Suprapubic skin (tissue), 4 donors: Measurements from ENCODE around the gene SPEG. TPM values are rescaled to one million over a fixed set of nuclear protein-coding genes. Genes with fewer than 3 reads are reported as not detected.

Experiments
- DNase-seq, 2 donors: peaks; one replicate each; pipeline ENCODE4 v3.0.0-alpha.2; 2019; ENCODE audit warnings: low spot score in 2 of 2
- H3K27ac ChIP-seq: fragments of 200-600 bp; sonication (generic); one replicate; pipeline ENCODE4 v1.5.1; 2019
- H3K27me3 ChIP-seq: fragments of 200-600 bp; sonication (generic); one replicate; pipeline ENCODE4 v1.5.1; 2019
- H3K36me3 ChIP-seq: fragments of 200-600 bp; sonication (generic); one replicate; pipeline ENCODE4 v1.5.1; 2019
- H3K4me1 ChIP-seq: fragments of 200-600 bp; sonication (generic); one replicate; pipeline ENCODE4 v1.5.1; 2019
- H3K4me3 ChIP-seq: fragments of 200-600 bp; sonication (generic); one replicate; pipeline ENCODE4 v1.5.1; 2019; ENCODE audit warnings: mild to moderate bottlenecking
- H3K9me3 ChIP-seq: fragments of 200-600 bp; sonication (generic); one replicate; pipeline ENCODE4 v1.5.1; 2019
- EP300 ChIP-seq: sonication (generic); formaldehyde crosslinking; IDR thresholded peaks from one replicate; pipeline ENCODE4 v1.6.1; 2017; ENCODE audit warnings: antibody characterized with exemption
- POLR2A ChIP-seq, 2 donors: fragments of 450-650 bp; IDR thresholded peaks; one replicate each; pipeline ENCODE4 v1.6.1; 2017; ENCODE audit warnings: antibody characterized with exemption in 2 of 2, mild to moderate bottlenecking in 2 of 2, moderate library complexity in 2 of 2
- POLR2AphosphoS5 ChIP-seq, 3 donors: sonication (generic); formaldehyde crosslinking; IDR thresholded peaks; one replicate each; pipeline ENCODE4 v1.6.1; 2017; ENCODE audit warnings: antibody characterized with exemption in 3 of 3
- WGBS: methylation state at CpG from one replicate; pipeline ENCODE4 v1.1.5; 2018; 5-methylcytosine and 5-hydroxymethylcytosine counted together
- total RNA-seq, 4 donors: library from RNA; depleted of rRNA; stranded (reverse); fragments of >200 nt; gene quantifications; one replicate each; pipeline ENCODE4 v1.1.0, GENCODE V29; 2016
- TF ChIP-seq, protein P1 (sequence below), 2 donors: fragments of 200-600 bp in 1 of 2; fragments of 450-650 bp in 1 of 2; sonication (generic) in 1 of 2; IDR thresholded peaks; one replicate each; pipeline ENCODE4 v1.5.1; 2016 to 2019; ENCODE audit warnings: antibody characterized with exemption in 2 of 2, mild to moderate bottlenecking in 1 of 2, moderate library complexity in 1 of 2

Gene SPEG
- total RNA-seq, 4 donors from 2014 or later, result 6.5 to 17.2 (median 6.7) TPM

DNA sequence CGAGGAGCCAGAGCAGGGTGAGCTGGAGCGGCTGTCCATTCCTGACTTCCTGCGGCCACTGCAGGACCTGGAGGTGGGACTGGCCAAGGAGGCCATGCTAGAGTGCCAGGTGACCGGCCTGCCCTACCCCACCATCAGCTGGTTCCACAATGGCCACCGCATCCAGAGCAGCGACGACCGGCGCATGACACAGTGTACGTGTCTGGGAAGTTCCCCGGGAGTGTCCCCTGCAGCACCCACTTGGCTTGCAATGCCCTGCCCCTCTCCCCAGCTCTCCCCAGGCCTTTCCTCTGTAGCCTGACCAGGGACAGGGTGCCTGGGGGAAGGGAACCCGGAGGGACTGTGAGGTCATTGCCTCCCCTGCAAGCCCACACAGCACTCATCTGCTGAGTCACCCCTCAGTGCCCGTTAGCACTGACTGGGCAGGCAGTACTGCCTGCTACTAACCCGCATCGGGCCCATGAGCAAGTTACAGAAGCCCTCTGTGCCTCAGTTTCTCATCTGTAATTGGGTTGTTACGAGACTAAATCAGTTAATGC lies 34.6 kb downstream of the SPEG start:
- Histone ChIP-seq H3K36me3 (no peaks in the 10 kb centered on the region), H3K27me3 (peaks cover 2% of the 10 kb centered on the region), H3K4me1 (no peaks in the 10 kb centered on the region), H3K4me3 (no peak overlapping the region), H3K9me3 (no peaks in the 10 kb centered on the region), H3K27ac (no peak overlapping the region)
- WGBS, result 69% methylated on average over 7 of the region's 16 CpGs
- no peak for TF ChIP-seq POLR2A (IDR thresholded peaks at IDR 0.05)
- TF ChIP-seq POLR2AphosphoS5 (IDR thresholded peaks at IDR 0.05), result no peak
- TF ChIP-seq, protein P1, sequence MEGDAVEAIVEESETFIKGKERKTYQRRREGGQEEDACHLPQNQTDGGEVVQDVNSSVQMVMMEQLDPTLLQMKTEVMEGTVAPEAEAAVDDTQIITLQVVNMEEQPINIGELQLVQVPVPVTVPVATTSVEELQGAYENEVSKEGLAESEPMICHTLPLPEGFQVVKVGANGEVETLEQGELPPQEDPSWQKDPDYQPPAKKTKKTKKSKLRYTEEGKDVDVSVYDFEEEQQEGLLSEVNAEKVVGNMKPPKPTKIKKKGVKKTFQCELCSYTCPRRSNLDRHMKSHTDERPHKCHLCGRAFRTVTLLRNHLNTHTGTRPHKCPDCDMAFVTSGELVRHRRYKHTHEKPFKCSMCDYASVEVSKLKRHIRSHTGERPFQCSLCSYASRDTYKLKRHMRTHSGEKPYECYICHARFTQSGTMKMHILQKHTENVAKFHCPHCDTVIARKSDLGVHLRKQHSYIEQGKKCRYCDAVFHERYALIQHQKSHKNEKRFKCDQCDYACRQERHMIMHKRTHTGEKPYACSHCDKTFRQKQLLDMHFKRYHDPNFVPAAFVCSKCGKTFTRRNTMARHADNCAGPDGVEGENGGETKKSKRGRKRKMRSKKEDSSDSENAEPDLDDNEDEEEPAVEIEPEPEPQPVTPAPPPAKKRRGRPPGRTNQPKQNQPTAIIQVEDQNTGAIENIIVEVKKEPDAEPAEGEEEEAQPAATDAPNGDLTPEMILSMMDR (IDR thresholded peaks at IDR 0.05), result no peak
- no peak for TF ChIP-seq EP300
- DNase-seq, result no peak

DNA sequence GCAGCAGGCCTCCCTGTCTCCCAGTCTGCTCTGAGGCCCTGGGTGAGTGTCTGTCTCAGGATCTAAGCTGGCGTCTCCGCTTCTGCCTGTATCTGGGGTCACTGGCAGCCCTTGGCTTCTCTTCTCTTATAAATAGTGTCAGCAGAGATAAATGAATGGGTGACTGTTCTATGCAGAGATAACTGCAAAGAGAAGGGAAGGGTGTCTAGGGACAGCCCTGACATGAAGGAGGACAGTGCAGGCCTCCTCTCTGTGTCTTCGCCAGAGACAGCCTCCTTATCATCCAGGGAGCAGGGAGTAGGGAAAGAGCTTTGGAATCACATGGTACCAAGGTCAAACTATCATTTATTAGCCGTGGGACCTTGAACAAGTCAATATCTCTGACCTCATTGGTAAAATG lies 35.8 kb downstream of the SPEG start:
- H3K4me3 ChIP-seq, result no peak overlapping the region
- TF ChIP-seq POLR2AphosphoS5 (IDR thresholded peaks at IDR 0.05) (no peak), EP300 (no peak), POLR2A (IDR thresholded peaks at IDR 0.05) (no peak)
- TF ChIP-seq, protein P1 (IDR thresholded peaks at IDR 0.05), result no peak
- no peaks in the 10 kb centered on the region for H3K9me3 ChIP-seq
- H3K27me3 ChIP-seq, result peaks cover 3% of the 10 kb centered on the region
- no peak overlapping the region for H3K27ac ChIP-seq
- 92% methylated on average over 4 of the region's 4 CpGs for WGBS
- H3K36me3 ChIP-seq, result no peaks in the 10 kb centered on the region
- no peaks in the 10 kb centered on the region for H3K4me1 ChIP-seq
- no peak for DNase-seq

DNA sequence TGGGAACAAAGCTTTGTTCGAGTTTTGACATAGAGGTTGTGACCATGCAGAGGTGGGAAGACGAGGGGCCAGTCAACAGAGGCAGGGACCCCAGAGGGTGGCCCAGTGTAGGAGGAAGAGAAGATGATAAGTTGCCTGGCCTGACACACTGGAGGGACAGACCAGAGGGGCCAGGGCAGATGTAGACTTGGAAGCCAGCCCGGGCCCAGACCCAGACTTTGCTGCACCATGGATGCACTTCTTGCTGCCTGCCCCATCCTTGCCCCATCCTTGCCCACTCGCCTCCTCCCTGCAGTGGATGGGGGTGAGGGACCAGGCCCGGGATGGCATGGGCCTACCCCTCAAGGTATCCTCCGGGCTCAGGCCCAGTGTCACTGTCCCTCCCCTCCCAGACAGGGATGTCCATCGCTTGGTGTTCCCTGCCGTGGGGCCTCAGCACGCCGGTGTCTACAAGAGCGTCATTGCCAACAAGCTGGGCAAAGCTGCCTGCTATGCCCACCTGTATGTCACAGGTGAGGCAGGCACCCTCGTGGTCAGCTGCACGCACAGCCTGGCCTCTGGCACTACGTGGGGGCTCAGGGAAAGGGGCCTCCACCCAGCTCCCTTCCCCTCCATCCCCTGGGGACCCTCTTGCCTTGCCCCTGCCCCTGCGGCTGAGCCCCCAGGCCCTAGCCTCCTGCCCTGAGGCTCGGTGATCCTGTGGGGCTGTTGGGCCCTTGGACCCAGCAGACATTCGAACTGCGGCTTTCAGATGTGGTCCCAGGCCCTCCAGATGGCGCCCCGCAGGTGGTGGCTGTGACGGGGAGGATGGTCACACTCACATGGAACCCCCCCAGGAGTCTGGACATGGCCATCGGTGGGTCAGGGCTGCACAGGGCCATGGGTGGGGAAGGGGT lies 37.1 kb downstream of the SPEG start:
- Histone ChIP-seq H3K4me3 (no peak overlapping the region), H3K27me3 (peaks cover 9% of the 10 kb centered on the region), H3K27ac (no peak overlapping the region), H3K36me3 (no peaks in the 10 kb centered on the region), H3K9me3 (no peaks in the 10 kb centered on the region), H3K4me1 (no peaks in the 10 kb centered on the region)
- no peak for DNase-seq
- TF ChIP-seq EP300 (no peak), POLR2AphosphoS5 (IDR thresholded peaks at IDR 0.05) (no peak), POLR2A (IDR thresholded peaks at IDR 0.05) (no peak)
- TF ChIP-seq, protein P1 (IDR thresholded peaks at IDR 0.05), result no peak
- WGBS, result 91% methylated on average over 5 of the region's 22 CpGs

GRCh38 chr2:219472629-219473187 lies 38.1 kb downstream of the SPEG start:
- 84% methylated on average over 7 of the region's 12 CpGs for WGBS
- TF ChIP-seq EP300 (no peak), POLR2AphosphoS5 (IDR thresholded peaks at IDR 0.05) (no peak), POLR2A (IDR thresholded peaks at IDR 0.05) (no peak)
- TF ChIP-seq, protein P1 (IDR thresholded peaks at IDR 0.05), result no peak
- no peak for DNase-seq
- Histone ChIP-seq H3K9me3 (no peaks in the 10 kb centered on the region), H3K27ac (no peak overlapping the region), H3K27me3 (peaks cover 14% of the 10 kb centered on the region), H3K4me1 (no peaks in the 10 kb centered on the region), H3K36me3 (no peaks in the 10 kb centered on the region), H3K4me3 (no peak overlapping the region)

- Histone ChIP-seq H3K9me3 (no peaks in the 10 kb centered on the region), H3K27me3 (peaks cover 14% of the 10 kb centered on the region), H3K27ac (no peak overlapping the region), H3K36me3 (no peaks in the 10 kb centered on the region), H3K4me1 (no peaks in the 10 kb centered on the region), H3K4me3 (no peak overlapping the region)
- no peak for DNase-seq
- TF ChIP-seq, protein P1 (IDR thresholded peaks at IDR 0.05), result no peak
- TF ChIP-seq EP300 (no peak), POLR2AphosphoS5 (IDR thresholded peaks at IDR 0.05) (no peak), POLR2A (IDR thresholded peaks at IDR 0.05) (no peak)
- 97% methylated on average over 6 of the region's 18 CpGs for WGBS
Observed at GRCh38 chr2:219473511-219473910, 38.9 kb downstream of the SPEG start.
